Hepatocyte (in vitro differentiated cells): ENCODE measurements around the gene MRAP2.
"Not testable (repeated sequence)": the region's sequence is repeated elsewhere in the genome, so short reads cannot be mapped to it uniquely, and the experiment has no call there.

Source experiments
- CTCF ChIP-seq: fragments of 200-600 bp; sonication (generic); IDR thresholded peaks from 2 replicates; pipeline ENCODE4 v1.5.1; 2016; ENCODE audit warnings: antibody characterized with exemption, mild to moderate bottlenecking; ENCODE audit not compliant: poor library complexity
- EZH2phosphoT487 ChIP-seq: fragments of 200-600 bp; sonication (generic); IDR thresholded peaks from one replicate; pipeline ENCODE4 v1.6.1; 2018; ENCODE audit warnings: antibody characterized with exemption, mild to moderate bottlenecking, low read depth, moderate library complexity; ENCODE audit not compliant: unreplicated experiment, severe bottlenecking

GRCh38 chr6:84111351-84111750 is 77.8 kb downstream of the MRAP2 start:
- not testable (repeated sequence) for TF ChIP-seq CTCF, EZH2phosphoT487
